ACHN (cell line): ENCODE results near the gene PCNX2.

Source experiments
- DNase-seq: peaks from one replicate; pipeline ENCODE4 v3.0.0-alpha.2; 2015
- in situ Hi-C: cut with HindIII; loops from 2 replicates; pipeline ENCODE4 v1.10.0; 2017; ENCODE audit warnings: low sequenced_read_pairs, low pct_ligation_motif_present, low pct_unique_long_range_greater_than_20kb

The PCNX2 gene

DNA sequence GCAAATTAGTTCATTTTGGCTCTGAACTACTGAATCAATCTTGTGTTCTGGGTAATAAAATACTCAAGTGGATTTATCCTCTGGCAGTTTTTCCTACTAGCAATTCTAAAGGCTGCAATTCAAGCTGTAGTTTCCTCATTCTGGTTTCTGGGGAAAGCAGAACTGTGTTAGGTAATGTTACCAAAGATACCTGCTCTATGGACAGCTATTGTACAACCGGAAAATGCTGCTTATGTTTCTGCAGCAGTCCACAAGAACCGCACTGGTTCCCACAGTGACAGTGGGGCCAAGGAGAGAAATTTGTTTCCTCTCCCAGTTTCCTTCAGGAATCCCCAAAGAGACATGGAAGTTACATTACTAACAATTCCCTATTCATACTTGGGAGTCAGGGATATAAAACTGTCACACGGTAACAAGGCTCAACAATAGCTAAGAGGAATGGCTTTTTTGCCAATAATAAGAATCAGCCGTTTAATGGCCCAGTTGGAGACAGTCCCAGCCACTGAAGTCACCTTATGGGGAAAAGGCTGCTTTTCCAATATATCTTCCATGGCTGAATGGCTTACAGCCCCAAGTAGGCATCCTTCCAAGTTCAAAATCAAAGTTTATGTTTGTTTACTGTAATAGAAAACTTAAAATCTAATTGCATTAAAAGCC is 52.6 kb downstream of the PCNX2 start:
- DNase-seq: no peak
- in situ Hi-C loops: no loop called here

DNA sequence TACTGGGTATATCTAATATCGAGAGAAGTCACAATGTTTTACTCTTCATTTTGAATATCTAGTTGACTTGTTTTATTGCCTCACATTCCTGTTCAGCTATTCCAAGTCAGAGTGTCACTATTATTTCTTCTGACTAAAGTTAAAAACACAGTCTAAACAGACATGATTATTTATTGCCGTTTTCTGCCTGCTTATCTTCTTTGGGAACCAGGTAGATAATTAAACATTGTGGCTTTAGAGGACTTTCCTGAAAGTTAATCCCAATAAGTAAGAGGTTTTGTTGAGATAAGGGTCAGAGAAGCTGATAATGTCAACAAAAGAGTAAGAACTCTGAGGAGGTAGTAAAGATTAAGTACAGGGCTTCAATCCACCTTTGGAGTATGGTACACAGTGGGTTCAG is 53.8 kb downstream of the PCNX2 start:
- in situ Hi-C loops: no loop called here
- DNase-seq: no peak

DNA sequence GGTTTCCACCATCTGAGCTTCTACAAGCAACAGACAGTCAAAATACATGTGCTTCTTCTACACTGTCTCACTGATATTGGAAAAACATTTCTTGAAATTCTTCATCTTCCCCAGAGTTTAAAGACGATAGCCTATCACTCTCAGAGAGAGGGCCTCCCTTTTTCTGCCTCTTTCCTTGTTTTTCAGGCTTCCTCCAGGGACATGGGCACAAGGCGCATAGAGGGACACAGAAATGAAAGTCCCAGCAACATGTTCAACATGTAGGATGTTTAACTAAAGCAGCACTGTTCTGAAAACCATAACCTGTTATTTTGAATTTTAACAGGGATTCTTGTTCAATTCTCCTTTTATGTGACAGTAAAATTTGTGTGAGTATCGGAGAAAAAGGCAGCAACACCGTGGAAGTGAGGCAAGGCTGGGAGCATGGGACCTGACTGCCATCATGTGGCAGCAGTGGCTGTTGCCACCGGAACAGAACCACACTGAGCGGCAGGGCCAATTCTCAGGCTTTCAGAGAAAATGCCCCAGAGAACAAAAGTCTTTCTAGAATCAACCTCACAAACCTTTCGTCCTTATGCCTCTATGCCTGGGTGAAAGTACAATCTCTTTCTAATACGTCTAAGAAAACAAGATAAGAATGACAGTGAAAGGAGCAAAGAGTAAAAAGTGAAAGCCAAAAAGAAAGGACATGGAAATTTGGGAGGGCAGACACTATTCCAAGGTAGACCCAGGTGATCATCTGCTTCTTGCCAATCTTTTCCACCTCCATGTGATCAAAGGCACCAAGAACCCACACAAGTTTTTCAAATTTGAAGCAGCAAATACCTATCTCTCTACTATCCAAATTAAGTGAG is 54.5 kb downstream of the PCNX2 start:
- in situ Hi-C loops: no loop called here
- peak; percentile 41 for DNase-seq

DNA sequence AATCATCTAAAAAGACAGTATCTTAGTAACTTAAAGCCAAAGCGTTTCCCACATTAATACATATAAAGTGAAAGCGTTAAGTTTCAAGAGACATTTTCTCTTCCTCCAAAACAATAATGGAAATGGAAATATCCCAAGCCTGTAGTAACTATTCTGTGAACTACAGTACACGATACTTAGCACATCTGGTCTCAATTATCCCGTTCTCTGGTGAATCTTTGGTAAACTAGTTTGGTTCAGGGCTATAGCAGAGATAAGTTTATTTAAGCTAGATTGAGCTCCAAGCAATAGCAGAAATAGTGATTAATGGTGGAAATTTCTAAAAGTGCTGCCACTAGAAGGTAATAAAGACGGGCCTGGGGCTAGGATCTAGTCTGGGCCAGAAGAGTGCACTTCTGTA is 55.2 kb downstream of the PCNX2 start:
- DNase-seq: no peak
- in situ Hi-C loops: no loop called here

DNA sequence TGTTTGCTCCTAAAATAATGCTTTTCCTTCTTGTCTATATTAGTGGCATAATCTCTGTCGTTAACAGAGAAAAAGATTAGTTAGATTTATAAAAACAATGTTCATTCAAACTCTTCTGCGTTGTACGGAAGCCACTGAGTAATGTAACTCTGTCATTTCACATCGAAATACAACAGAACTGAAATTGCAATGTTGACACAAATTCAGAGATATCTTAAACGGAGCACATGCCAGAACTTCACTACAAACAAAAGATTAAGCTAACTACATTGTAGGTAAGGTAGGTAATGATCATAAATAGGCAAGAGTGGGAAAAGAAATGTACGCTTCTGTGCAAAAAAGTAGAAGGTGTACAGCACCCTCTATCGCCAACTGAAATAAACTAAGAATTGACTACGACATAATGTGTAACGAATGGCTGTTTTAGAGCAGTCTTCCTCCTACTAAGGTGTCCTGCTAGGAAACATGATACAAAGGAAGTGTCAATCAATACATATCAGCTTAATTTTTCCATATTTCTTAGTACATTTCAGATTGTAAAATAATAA is 56.6 kb downstream of the PCNX2 start:
- in situ Hi-C loops: no loop called here
- DNase-seq: no peak

DNA sequence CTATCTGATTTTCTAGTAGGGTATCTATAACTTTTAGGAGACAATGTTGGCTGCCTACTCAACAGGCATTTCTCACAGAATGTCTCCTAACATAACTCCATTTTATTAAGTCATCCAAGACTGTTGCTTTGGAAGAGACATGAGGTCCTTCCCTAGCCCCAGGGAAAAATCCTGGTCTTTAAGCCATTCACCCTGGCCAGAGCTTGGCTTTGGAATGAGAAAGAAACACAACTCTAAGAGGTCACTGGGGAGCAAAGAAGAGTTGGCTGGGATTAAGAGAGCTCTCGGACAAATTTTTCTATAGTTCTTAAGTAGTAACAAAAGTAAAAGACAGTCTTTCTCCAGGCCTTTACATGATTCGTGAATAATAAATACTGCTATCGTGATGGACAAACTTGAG is 57.9 kb downstream of the PCNX2 start:
- in situ Hi-C loops: no loop called here
- DNase-seq: no peak

DNA sequence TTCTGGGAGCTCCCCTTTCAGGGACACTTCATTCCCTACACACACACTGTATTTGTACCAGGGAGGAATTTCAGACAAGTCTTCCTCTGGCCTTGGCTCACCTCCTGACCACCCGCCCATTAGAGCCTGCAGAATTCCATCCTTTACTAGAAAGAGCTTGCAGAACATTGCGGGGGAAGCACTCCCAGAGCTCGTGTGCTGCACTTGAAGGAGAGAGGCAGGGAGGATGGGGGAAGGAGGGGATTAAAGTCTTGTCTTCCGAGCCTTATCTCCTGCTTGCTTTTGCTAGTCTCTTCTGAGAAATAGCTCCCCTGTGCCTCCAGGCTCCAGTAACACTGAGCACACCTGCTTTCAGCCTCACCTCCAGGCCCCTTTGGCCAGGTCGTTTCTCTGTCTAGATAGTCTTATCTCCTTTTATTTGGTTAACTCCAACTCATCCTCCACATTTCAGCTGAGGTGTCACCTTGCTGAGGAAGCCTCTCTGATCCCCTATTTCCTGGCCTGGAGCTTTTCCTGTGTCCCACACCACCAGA is 62.0 kb downstream of the PCNX2 start:
- no peak for DNase-seq
- in situ Hi-C loops: no loop called here

DNA sequence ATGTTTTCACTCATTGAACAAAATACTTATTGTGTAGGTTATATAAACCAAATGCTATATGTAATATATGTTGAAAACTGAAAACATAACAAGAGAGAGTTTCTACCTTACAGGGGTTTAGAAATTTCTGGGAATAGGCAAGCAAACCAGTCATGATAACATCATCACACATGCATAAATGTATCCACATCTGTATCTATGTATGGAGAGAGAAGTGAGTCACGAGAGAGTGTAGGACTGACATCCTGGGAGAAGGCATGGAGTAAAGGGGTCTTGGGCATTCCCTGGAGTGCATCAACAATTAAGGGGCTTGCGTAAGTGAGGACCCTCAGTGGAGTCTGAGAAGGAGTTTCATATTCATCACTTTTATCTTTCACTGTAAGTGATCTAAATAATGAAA is 65.5 kb downstream of the PCNX2 start:
- in situ Hi-C loops: no loop called here
- no peak for DNase-seq

DNA sequence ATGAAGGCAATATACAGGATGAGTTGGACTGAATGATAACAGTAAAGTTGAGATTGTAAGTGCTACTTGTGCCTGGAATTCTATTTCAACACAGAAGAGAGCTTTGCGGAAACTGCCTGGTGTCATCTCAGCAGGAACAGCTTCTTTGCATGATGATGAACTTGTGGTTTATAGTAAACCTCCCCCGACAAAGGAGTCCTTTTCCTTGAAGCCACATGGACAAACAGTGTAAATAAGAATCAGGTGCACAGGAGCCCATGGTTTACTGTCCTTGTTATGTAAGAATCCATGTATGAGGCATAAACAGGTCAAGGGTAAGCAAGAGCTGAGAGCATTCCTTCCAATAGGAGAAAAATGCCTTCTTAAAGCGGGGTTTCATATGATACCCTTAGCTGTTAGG is 66.2 kb downstream of the PCNX2 start:
- in situ Hi-C loops: no loop called here
- no peak for DNase-seq

DNA sequence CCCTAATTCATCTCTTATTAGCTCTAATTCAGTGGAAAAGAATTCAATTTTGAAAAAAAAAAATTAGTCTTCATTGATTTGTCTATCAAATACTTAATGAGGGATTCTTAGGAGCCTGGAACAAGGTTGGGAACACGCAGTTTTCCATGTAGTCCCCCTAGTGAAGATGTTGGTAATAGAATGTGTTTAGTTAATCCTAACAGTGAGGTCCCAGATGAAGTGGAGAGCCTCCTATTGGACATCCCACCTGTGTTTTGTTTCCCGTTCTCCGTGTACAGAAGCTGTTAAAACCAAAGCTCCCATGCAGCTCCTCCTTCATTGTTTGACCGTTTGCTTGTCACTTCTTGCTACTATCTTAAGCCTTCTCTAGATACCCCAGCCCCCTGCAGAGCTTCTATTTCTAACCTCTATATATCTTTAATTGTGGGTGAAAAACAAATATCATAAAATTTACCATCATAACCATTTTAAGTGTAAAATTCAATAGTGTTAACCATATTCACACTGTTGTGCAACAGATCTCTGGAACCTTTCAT is 67.5 kb downstream of the PCNX2 start:
- DNase-seq: no peak
- in situ Hi-C loops: no loop called here

DNA sequence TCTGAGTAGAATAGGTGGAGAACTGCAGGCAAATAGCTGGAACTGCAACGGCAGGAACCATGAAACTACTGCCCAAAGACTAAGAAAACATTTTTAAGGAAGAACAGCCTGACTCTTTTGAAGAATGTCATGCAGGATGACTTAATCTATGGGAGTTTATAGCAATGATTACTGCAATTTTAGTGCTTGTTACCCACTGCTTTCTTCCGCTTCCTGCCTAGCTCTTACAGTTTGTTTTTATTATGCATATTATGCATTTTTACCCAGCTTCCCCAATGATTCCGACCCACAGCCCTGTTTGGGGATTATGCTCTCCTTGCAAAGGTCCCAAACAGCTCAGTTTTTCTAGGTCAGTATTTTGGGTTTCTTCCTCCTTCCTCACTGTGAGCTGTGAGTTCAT is 71.2 kb downstream of the PCNX2 start:
- DNase-seq: no peak
- in situ Hi-C loops: no loop called here

DNA sequence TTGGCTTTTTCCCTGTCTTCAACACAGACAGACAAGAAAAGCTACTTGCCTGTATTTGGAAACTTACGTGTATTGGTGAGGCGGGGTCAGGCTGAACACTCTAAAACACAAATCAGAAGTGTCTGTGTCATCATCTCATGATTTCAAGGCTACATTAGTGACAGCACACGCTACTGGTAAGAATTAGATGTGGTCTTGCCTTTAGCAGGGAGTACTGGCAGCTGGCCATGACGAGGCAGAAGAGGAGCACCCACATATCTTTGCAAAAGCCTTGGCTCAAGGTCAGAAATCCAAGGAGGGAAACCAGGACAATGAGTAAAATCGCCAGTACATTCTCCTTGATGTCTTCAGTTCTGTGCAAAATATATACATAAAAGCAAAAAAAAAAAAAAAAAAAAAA is 77.7 kb downstream of the PCNX2 start:
- DNase-seq: no peak
- in situ Hi-C loops: no loop called here

DNA sequence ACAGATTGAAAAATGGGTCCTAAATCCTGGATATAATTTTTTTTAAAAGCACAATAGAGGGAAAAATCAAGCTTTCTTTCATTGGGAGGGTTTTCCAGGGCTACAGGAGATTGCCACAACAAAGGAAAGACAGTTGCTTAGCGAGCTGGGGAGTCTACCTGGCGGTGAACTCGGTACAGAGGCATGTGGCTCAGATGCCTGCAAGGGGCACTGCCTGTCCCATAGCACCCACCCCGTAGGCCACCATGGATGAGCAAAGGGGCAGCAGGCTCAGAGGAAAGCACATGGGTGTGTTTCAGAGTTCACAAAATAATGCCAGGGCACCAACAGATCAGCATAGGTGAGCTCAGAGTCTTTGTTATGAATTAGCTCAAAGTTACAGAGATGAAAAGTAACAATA is 79.5 kb downstream of the PCNX2 start:
- in situ Hi-C loops: no loop called here
- no peak for DNase-seq

DNA sequence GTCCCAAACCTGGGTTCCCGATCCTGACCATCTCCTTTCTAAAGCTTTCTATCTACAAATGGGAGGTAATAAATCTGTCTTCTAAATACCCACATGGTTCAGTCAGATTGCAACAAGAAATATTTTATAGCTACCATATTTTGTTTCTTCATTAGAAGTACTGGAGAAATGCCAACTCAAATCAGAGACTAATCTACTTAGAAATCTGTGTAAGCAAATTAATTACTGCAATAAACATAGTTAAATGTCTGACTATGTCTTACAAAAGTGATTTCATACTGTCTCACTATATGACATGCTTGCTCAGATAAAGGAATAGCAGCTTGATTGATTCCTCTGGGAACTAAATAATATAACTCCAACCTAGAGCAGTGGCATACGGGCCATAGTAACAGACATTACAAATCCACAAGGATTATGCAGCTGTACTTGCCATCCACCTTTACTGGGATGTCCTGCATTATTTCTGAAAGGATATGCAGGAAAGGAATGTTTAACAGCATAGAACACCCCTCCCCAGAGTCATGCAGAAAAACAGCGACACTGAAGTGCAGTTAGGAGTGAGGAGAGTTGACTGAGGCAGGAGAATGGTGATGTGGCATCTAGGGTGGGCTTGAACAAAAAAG is 80.3 kb downstream of the PCNX2 start:
- in situ Hi-C loops: no loop called here
- DNase-seq: no peak

DNA sequence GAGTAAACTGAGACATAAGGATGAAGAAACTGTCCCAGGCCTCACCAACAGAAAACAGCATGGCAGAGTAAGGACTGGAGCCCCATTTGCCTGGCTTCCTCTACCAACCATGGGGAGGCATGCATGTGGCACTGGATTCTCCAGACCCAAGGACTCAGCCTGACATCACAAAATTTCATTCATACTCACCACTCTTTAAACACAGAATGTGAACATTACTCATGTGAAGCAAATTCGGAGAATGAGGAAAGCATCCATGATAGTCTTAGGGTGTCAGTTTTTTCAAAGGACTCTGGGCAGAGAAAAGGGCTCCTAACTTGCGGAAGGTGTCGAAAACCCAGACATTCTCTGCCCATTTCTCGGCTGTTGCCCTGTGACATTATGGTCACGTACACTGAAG is 83.9 kb downstream of the PCNX2 start:
- DNase-seq: no peak
- in situ Hi-C loops: no loop called here

DNA sequence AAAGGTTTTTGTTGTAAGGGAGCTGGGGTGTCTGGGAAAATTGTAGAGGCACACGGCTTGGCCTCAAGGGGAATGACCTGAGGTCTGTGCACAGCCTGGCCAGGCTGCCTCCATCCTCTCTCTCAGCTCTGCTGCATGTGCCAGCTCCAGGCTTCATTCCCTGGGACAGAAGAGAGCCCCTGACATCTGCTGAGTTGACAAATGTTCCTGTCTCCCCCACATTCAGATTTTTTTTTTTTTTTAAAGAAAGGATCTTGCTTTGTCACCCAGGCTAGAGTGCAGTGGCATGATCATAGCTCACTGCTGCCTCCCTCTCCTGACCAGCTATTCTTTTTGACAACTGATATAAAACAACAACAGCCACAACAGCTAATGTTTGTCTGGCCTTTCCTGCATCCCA is 84.4 kb downstream of the PCNX2 start:
- no peak for DNase-seq
- in situ Hi-C loops: no loop called here

DNA sequence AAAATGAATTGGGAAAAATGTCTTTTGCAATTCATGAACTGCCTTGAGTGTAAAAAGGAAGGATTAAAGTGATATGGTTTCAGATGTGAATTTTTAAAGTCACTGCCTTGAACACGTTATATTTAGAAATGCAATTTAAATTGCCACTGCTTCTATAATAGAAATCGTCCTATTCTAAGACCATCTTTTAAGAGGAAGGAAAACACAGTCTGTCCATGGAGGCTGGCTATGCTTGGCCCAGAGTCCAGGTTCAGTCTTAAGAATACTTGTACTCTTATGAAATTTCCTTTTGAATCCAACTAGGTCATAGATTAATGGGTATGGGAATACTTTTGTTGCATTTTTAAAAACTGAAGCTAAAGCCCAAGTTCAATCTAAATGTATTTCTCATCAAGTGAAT is 86.0 kb downstream of the PCNX2 start:
- no peak for DNase-seq

DNA sequence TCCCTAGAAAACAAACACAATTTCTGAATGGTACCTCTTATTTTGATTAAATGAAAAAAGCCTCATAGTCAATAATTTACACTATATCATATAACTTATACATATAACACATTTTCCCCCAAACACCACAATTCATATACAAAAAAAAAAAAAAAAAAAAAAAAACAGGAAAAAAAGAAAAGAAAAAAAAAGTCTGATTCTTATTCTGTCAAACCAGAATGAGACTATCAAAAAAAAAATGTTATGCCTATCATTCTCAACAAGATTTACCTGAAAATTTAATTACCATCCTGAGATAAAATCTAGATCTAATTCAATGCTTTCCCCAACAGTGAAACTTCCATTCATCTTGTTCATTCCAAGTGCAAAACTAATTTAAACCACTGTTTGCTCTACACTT is 86.8 kb downstream of the PCNX2 start:
- no peak for DNase-seq
- in situ Hi-C loops: no loop called here

More for the DNA sequence above, 86.0 kb downstream of the PCNX2 start:
- in situ Hi-C loops: no loop called here

DNA sequence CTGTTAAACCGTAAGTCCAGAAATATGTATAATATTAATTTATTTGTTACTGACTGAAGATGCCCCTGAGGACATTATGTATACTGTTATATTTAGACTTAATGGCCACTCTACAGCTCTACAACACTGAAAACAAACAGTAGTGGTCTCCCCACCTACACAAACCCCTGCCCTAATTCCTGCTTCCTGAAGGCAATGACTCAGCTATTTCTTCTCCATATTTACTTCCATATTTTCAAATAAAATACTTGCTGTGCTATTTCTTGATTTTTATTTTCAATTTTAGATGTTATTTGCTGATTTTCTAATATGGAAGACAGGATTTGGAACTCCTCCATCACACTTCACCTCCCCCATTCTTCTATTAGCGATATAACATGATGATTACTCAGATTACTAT is 97.6 kb downstream of the PCNX2 start:
- DNase-seq: no peak
- in situ Hi-C loops: no loop called here
